Esophagus muscularis mucosa (tissue), 4 donors: Measurements from ENCODE around the gene TRIM59. TPM values are rescaled to one million over a fixed set of nuclear protein-coding genes. Genes with fewer than 3 reads are reported as not detected.

Experiments used
- DNase-seq: peaks from one replicate; pipeline ENCODE4 v3.0.0-alpha.2; 2017; ENCODE audit errors: extremely low spot score
- H3K27ac ChIP-seq, 4 donors: fragments of 200-600 bp; sonication (generic); replicated peaks in 1 of 4; 1 replicate in 3 of 4; 2 replicates in 1 of 4; pipeline ENCODE4 v1.5.1; 2016 to 2019; ENCODE audit warnings: mild to moderate bottlenecking in 1 of 4
- H3K27me3 ChIP-seq, 4 donors: fragments of 200-600 bp; sonication (generic); one replicate each; pipeline versions ENCODE4 v1.5.1 to v1.6.0; 2016 to 2019
- H3K36me3 ChIP-seq, 4 donors: fragments of 200-600 bp; sonication (generic); one replicate each; pipeline ENCODE4 v1.5.1; 2016 to 2019
- H3K4me1 ChIP-seq, 4 donors: fragments of 200-600 bp; sonication (generic); one replicate each; pipeline ENCODE4 v1.5.1; 2016 to 2019
- H3K4me3 ChIP-seq, 4 donors: fragments of 200-600 bp; sonication (generic); 1 replicate in 2 of 4; 2 replicates in 2 of 4; pipeline ENCODE4 v1.5.1; 2016 to 2019; ENCODE audit warnings: mild to moderate bottlenecking in 4 of 4, moderate library complexity in 1 of 4
- H3K9me3 ChIP-seq, 4 donors: fragments of 200-600 bp; sonication (generic); 1 replicate in 3 of 4; 2 replicates in 1 of 4; pipeline ENCODE4 v1.5.1; 2016 to 2019
- CTCF ChIP-seq, 3 experiments: fragments of 200-600 bp in 2 of 3; fragments of 450-650 bp in 1 of 3; sonication (generic) in 2 of 3; IDR thresholded peaks; one replicate each; pipeline ENCODE4 v1.5.1; 2017 to 2019; ENCODE audit warnings: antibody characterized with exemption in 3 of 3, mild to moderate bottlenecking in 2 of 3, moderate library complexity in 1 of 3
- EP300 ChIP-seq: sonication (generic); formaldehyde crosslinking; IDR thresholded peaks from one replicate; pipeline ENCODE4 v1.6.1; 2017; ENCODE audit warnings: antibody characterized with exemption
- POLR2A ChIP-seq: fragments of 450-650 bp; IDR thresholded peaks from one replicate; pipeline ENCODE4 v1.6.1; 2017; ENCODE audit warnings: antibody characterized with exemption, moderate library complexity, mild to moderate bottlenecking, low read depth
- POLR2AphosphoS5 ChIP-seq, 2 donors: sonication (generic); formaldehyde crosslinking; IDR thresholded peaks; one replicate each; pipeline ENCODE4 v1.6.1; 2017; ENCODE audit warnings: antibody characterized with exemption in 2 of 2
- WGBS: methylation state at CpG from one replicate; pipeline ENCODE4 v1.1.5; 2018; 5-methylcytosine and 5-hydroxymethylcytosine counted together
- intact Hi-C: fragments of 100-400 bp; cut with DNase I; formaldehyde crosslinking; loops from one replicate; pipeline ENCODE4 v1.15.1; 2023
- total RNA-seq, 4 donors: library from RNA; depleted of rRNA; stranded (reverse); fragments of >200 nt; gene quantifications; one replicate each; pipeline versions ENCODE4 v1.1.0 to v1.2.1, GENCODE V29; 2016

Gene TRIM59
- total RNA-seq, 4 donors from 2014 or later = 1.3 to 3.8 (median 1.9) TPM

GRCh38 chr3:160395297-160395696 lies 54.3 kb downstream of the TRIM59 start:
- intact Hi-C loops = loop anchor here (10.0 kb wide), 1 partner anchor 830 kb away; the partner anchor contains the start of gene NMD3
- Histone ChIP-seq H3K4me3 (no peak overlapping the region), H3K4me1 (peaks cover 5 to 14% (median 13%) of the 10 kb centered on the region in 4 donors), H3K27me3 (no peaks in the 10 kb centered on the region), H3K27ac (no peak overlapping the region), H3K36me3 (peaks cover 0 to 2% (median 0%) of the 10 kb centered on the region in 4 donors), H3K9me3 (no peaks in the 10 kb centered on the region)
- no peak for DNase-seq
- TF ChIP-seq POLR2AphosphoS5 (IDR thresholded peaks at IDR 0.05) (no peak), EP300 (no peak), CTCF (IDR thresholded peaks at IDR 0.05) (no peak), POLR2A (no peak)

DNA sequence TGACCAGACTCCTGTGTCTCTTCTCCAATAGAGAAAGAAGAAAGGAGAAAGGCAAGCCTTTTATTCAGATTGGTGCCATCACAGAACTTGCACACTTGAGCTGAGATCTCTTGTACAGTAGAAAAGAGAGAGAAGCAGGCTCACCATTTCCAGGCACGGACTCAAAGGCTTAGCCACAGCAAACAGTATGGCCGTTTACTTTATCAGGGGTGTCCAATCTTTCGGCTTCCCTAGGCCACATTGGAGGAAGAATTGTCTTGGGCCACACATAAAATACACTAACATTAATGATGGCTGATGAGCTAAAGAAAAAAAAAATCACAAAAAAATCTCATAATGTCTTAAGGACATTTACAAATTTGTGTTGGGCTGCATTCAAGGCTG lies 55.6 kb downstream of the TRIM59 start:
- Histone ChIP-seq H3K27ac (no peak overlapping the region), H3K36me3 (peaks cover 0 to 2% (median 0%) of the 10 kb centered on the region in 4 donors), H3K9me3 (no peaks in the 10 kb centered on the region), H3K27me3 (no peaks in the 10 kb centered on the region), H3K4me1 (peaks cover 5 to 8% (median 7%) of the 10 kb centered on the region in 4 donors), H3K4me3 (no peak overlapping the region)
- DNase-seq = no peak
- no peak for TF ChIP-seq POLR2A
- no peak for TF ChIP-seq CTCF (IDR thresholded peaks at IDR 0.05)
- TF ChIP-seq EP300 = no peak
- no peak for TF ChIP-seq POLR2AphosphoS5 (IDR thresholded peaks at IDR 0.05)
- intact Hi-C loops = loop anchor here (10.0 kb wide), 1 partner anchor 831 kb away; the partner anchor contains the start of gene NMD3
- WGBS = 97% methylated on average over 3 of the region's 3 CpGs

GRCh38 chr3:160393346-160394008 lies 56.1 kb downstream of the TRIM59 start:
- peaks cover 3 to 6% (median 5%) of the 10 kb centered on the region in 4 donors for H3K4me1 ChIP-seq
- TF ChIP-seq POLR2A (no peak), EP300 (no peak), POLR2AphosphoS5 (IDR thresholded peaks at IDR 0.05) (no peak), CTCF (IDR thresholded peaks at IDR 0.05) (no peak)
- H3K9me3 ChIP-seq = no peaks in the 10 kb centered on the region
- intact Hi-C loops = loop anchor here (10.0 kb wide), 1 partner anchor 831 kb away; the partner anchor contains the start of gene NMD3
- H3K4me3 ChIP-seq = no peak overlapping the region
- no peak for DNase-seq
- H3K36me3 ChIP-seq = peaks cover 0 to 2% (median 0%) of the 10 kb centered on the region in 4 donors
- 88% methylated on average over 2 of the region's 2 CpGs for WGBS
- H3K27me3 ChIP-seq = no peaks in the 10 kb centered on the region
- no peak overlapping the region for H3K27ac ChIP-seq

DNA sequence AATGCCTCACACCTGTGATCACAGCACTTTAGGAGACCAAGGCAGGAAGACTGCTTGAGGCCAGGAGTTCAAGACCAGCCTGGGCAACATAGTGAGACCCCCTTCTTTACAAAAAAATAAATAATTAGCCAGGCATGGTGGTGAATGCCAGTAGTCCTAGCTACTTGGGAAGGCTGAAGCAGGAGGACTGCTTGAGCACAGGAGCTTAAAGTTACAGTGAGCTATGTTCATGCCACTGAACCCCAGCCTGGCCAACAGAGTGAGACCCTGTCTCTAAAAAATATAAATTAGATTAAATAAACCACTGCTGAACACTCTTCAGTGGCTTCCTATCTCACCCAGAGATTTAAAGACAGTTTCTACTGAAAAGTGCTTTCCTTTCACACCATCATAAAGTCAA lies 56.8 kb downstream of the TRIM59 start:
- Histone ChIP-seq H3K4me3 (no peak overlapping the region), H3K27ac (no peak overlapping the region), H3K4me1 (no peaks in the 10 kb centered on the region), H3K27me3 (no peaks in the 10 kb centered on the region), H3K9me3 (no peaks in the 10 kb centered on the region), H3K36me3 (peaks cover 0 to 2% (median 0%) of the 10 kb centered on the region in 4 donors)
- no peak for DNase-seq
- intact Hi-C loops = loop anchor here (10.0 kb wide), 1 partner anchor 832 kb away; the partner anchor contains the start of gene NMD3
- no peak for TF ChIP-seq POLR2AphosphoS5 (IDR thresholded peaks at IDR 0.05)
- no peak for TF ChIP-seq EP300
- TF ChIP-seq CTCF (IDR thresholded peaks at IDR 0.05) = no peak
- TF ChIP-seq POLR2A = no peak
